Type B pancreatic cell (in vitro differentiated cells): Measurements from ENCODE around the gene C2orf68. TPM values are rescaled to one million over a fixed set of nuclear protein-coding genes. Genes with fewer than 3 reads are reported as not detected.

Source experiments
- DNase-seq: peaks from one replicate; pipeline ENCODE4 v3.0.0; 2021; ENCODE audit warnings: mixed read lengths; ENCODE audit not compliant: unreplicated experiment; ENCODE audit errors: extremely low spot score
- H3K27ac Mint-ChIP-seq: 2 replicates; pipeline ENCODE4 v1.8.0; 2021; ENCODE audit warnings: mild to moderate bottlenecking, mixed read lengths
- H3K27me3 Mint-ChIP-seq: 2 replicates; pipeline ENCODE4 v1.8.0; 2021; ENCODE audit warnings: mixed read lengths
- H3K36me3 Mint-ChIP-seq: 2 replicates; pipeline ENCODE4 v1.8.0; 2021; ENCODE audit warnings: mixed read lengths
- H3K4me1 Mint-ChIP-seq: one replicate; pipeline ENCODE4 v1.8.0; 2021; ENCODE audit warnings: mixed read lengths; ENCODE audit not compliant: unreplicated experiment
- H3K4me3 Mint-ChIP-seq: 2 replicates; pipeline ENCODE4 v1.8.0; 2021; ENCODE audit warnings: mild to moderate bottlenecking, mixed read lengths
- H3K9me3 Mint-ChIP-seq: 2 replicates; pipeline ENCODE4 v1.8.0; 2021; ENCODE audit warnings: mixed read lengths
- total RNA-seq: library from RNA; stranded (reverse); gene quantifications from 2 replicates; pipeline ENCODE4 v1.2.1, GENCODE V29; 2021; ENCODE audit warnings: low replicate concordance
- TF ChIP-seq, protein P1 (sequence below): fragments of 200-600 bp; sonication (generic); conservative IDR thresholded peaks from 2 replicates; pipeline ENCODE4 v1.5.0; 2021; ENCODE audit warnings: antibody characterized with exemption, mild to moderate bottlenecking

Gene C2orf68
- total RNA-seq, 1 donor from 2014 or later: 66.6 TPM

DNA sequence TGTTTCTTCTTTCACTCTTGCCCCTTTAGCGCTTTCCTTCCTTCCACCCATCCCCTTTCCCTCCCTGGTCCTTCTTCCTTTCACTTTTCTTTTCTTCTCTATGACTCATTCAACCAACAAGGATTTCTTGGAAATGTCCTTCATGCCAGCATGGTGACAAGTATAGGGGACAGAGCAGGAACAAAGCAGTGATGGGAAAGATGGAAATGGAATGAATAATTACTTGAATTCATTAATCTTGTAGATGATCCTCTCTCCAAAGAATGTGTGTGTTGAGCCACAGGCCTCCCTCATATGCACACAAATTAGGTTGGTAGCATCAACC is 26.1 kb downstream of the C2orf68 start:
- Mint-ChIP-seq H3K4me3 (no peak overlapping the region), H3K9me3 (no peaks in the 10 kb centered on the region), H3K4me1 (peaks cover 35% of the 10 kb centered on the region), H3K36me3 (no peaks in the 10 kb centered on the region), H3K27ac (peak overlapping the region; percentile 64), H3K27me3 (no peaks in the 10 kb centered on the region)
- TF ChIP-seq, protein P1, sequence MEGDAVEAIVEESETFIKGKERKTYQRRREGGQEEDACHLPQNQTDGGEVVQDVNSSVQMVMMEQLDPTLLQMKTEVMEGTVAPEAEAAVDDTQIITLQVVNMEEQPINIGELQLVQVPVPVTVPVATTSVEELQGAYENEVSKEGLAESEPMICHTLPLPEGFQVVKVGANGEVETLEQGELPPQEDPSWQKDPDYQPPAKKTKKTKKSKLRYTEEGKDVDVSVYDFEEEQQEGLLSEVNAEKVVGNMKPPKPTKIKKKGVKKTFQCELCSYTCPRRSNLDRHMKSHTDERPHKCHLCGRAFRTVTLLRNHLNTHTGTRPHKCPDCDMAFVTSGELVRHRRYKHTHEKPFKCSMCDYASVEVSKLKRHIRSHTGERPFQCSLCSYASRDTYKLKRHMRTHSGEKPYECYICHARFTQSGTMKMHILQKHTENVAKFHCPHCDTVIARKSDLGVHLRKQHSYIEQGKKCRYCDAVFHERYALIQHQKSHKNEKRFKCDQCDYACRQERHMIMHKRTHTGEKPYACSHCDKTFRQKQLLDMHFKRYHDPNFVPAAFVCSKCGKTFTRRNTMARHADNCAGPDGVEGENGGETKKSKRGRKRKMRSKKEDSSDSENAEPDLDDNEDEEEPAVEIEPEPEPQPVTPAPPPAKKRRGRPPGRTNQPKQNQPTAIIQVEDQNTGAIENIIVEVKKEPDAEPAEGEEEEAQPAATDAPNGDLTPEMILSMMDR: no peak
- no peak for DNase-seq

DNA sequence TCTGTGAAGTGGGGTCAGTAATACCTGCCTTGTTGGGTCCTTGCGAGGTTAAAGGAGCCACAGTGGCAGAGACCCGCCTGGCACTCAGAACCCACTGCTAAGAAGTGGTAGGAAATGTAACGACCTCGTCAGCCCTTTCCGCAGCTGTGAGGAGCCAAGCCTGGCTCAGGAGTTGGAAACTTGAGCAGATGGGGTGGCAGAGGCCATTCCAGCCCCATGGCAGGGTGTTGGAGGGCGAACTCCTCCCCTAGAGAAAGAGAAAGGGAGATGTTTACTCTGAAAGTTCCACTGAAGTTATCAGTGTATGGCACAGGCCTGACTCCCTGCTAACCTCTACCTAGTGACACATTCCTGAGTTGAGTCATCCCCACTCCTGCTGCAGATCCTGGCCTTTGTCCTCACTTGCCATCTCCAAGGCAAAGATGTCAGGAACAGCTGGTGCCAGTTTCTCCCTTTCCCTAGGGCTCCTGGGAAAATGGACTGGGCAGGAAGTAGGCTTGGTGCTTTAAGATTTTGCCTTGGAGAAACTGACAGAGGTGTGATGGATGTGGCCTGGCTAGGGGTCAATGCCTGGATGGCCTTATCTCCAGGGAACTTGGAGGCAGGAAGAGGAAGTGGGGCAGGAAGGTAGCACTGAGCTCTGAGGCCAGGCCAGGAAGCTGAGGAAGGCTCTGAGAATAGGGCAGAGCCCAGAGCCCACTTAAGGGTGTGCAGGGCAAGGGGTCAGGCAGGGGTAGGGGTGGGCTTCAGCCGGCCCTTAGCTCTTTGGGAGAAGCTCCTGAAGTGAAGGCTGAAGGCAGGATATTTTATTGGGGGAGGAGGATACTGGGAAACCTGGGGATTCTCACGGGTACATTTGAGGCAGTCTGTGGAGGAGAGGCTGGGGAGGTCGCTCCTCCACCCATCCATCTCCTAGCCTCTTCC is 26.7 kb downstream of the C2orf68 start:
- TF ChIP-seq, protein P1: no peak
- no peaks in the 10 kb centered on the region for H3K27me3 Mint-ChIP-seq
- H3K9me3 Mint-ChIP-seq: no peaks in the 10 kb centered on the region
- peak overlapping the region; percentile 47 for H3K4me3 Mint-ChIP-seq
- no peak for DNase-seq
- H3K27ac Mint-ChIP-seq: peak overlapping the region; percentile 64
- H3K4me1 Mint-ChIP-seq: peaks cover 29% of the 10 kb centered on the region
- no peaks in the 10 kb centered on the region for H3K36me3 Mint-ChIP-seq

DNA sequence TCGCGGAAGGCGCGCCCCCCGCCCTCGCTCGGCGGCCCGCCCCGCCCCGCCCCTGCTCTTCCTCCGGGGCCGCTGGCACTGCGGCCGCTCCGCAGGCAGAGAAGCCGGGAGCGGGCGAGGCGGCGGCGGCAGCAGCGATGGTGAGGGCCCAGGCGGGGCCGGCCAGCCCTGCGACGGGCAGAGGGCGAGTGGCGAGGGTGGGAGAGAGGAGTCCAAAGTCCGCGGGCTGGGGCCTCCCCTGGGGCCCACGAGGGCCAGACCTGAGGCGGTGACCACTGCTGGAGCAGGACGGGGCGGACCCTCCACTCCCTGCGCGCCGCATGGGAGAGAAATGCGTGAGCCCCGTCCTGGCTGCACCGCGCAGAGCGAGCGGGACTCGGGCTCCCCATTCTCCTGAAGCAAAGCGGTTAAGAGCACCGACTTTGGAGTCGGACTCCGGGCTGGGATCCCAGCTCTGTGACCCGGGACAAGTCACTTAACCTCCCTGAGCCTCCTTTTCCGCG is 27.5 kb downstream of the C2orf68 start, which contains the start of gene VAMP5:
Gene VAMP5, plus strand, starts transcription at position 78 of the 503 bp plus-strand sequence. Its CDS starts 60 bp downstream, at position 138.
- no peaks in the 10 kb centered on the region for H3K9me3 Mint-ChIP-seq
- peaks cover 30% of the 10 kb centered on the region for H3K4me1 Mint-ChIP-seq
- no peaks in the 10 kb centered on the region for H3K27me3 Mint-ChIP-seq
- H3K27ac Mint-ChIP-seq: peak within 1 kb of the TSS; percentile 64
- DNase-seq: no peak
- no peaks in the 10 kb centered on the region for H3K36me3 Mint-ChIP-seq
- peak within 1 kb of the TSS; percentile 47 for H3K4me3 Mint-ChIP-seq
- TF ChIP-seq, protein P1: no peak

DNA sequence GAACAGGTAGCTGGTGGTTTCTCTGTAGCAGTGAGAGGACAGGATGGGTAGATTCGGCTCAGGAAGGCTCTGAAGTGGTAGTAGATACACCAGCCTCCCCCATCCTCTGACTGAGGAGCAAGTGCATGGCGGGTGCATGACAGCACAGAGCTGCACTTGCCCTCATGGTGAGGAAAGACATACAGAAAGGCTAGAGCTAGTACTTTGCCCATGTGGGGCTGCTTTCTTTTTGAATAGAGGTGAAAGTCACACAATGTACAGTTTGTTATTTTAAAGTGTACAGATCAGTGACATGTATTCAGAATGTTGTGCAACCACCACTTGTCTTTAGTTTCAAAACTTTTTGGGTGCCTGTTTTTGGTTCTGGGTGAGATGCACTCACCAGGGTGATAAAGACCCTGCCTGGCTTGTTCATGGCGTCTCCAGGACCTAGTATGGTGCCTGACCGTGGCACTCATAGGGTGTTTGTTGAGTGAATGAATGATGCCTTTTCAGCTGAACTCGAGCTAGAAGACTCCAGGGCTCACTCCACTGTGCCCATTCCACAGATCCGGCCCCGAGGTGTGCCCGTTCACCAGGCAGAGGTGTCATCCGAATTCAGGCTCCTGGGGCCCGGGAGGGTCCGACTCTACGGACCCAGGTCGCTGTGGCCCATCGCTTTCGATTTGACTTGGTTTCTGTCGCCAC is 28.1 kb downstream of the C2orf68 start:
- Mint-ChIP-seq H3K27ac (no peak overlapping the region), H3K4me1 (peaks cover 35% of the 10 kb centered on the region), H3K4me3 (no peak overlapping the region), H3K9me3 (no peaks in the 10 kb centered on the region), H3K27me3 (no peaks in the 10 kb centered on the region), H3K36me3 (no peaks in the 10 kb centered on the region)
- TF ChIP-seq, protein P1: no peak
- no peak for DNase-seq

DNA sequence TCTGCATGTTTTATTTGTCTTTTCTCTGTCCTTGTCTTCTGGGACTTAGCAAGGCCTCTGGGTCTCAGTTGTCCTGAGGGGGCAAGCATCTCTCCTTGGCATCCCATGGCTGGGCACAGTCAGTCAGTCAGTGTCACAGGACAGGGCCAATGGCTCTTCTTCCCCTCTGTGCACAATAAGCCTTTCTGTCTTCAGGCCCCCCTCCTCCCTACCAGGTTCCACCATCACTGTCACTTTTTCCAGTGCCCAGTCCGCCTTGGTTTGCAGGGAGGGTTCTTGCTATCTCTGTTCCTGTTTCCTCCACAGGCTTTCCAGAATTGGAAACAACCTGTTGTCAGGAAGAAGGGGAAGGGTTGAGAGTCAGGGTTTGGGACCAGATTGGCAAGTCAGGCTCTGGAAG is 29.4 kb downstream of the C2orf68 start:
- DNase-seq: no peak
- Mint-ChIP-seq H3K9me3 (no peaks in the 10 kb centered on the region), H3K4me3 (no peak overlapping the region), H3K4me1 (peaks cover 39% of the 10 kb centered on the region), H3K36me3 (no peaks in the 10 kb centered on the region), H3K27ac (no peak overlapping the region), H3K27me3 (no peaks in the 10 kb centered on the region)
- TF ChIP-seq, protein P1: no peak
